ENCODE data around the gene ASB11.

DNA sequence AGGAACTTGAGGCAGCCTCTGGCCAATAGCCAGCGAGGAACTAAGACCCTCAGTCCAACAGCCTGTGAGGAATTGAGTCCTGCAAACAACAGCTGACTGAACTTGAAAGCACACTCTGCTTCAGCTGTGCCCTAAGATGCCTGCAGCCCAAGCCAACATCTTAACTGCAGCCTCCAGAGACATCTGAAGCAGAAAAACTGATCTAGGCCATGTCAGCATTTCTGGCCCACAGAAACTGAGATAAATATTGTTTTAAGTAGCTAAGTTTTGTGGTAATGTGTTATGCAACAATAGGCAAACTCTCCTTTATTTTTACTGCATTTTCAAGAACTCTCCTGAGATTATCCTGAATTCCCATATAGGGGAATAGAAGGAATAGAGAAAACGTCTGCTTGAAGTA, 44.3 kb upstream of the ASB11 start:
- TF ChIP-seq, protein P1, sequence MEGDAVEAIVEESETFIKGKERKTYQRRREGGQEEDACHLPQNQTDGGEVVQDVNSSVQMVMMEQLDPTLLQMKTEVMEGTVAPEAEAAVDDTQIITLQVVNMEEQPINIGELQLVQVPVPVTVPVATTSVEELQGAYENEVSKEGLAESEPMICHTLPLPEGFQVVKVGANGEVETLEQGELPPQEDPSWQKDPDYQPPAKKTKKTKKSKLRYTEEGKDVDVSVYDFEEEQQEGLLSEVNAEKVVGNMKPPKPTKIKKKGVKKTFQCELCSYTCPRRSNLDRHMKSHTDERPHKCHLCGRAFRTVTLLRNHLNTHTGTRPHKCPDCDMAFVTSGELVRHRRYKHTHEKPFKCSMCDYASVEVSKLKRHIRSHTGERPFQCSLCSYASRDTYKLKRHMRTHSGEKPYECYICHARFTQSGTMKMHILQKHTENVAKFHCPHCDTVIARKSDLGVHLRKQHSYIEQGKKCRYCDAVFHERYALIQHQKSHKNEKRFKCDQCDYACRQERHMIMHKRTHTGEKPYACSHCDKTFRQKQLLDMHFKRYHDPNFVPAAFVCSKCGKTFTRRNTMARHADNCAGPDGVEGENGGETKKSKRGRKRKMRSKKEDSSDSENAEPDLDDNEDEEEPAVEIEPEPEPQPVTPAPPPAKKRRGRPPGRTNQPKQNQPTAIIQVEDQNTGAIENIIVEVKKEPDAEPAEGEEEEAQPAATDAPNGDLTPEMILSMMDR (conservative IDR thresholded peaks at IDR 0.05 in 1 of 2, IDR thresholded peaks at IDR 0.05 in 1 of 2; ENCODE audit: extremely low read depth in 1 of 2, insufficient read depth in 1 of 2, low read depth in 1 of 2, low read length in 2 of 2) = no peak
- TF ChIP-seq EZH2 (IDR thresholded peaks at IDR 0.05; ENCODE audit: borderline replicate concordance, low read length) = no peak

Data from mammary epithelial cell (primary cell).